ENCODE data around the gene HTT. TPM values are rescaled to one million over a fixed set of nuclear protein-coding genes. Genes with fewer than 3 reads are reported as not detected.
A peak's percentile ranks its signal among the peaks of the same experiment; 100 is the strongest.

Gene HTT
- total RNA-seq, 1 donor, result 44.5 TPM

- no peak overlapping the region for H3K4me3 ChIP-seq (ENCODE audit: insufficient read depth, low read length)
- no peak for TF ChIP-seq CTCF (IDR thresholded peaks at IDR 0.05; ENCODE audit: extremely low read depth, low read depth, low read length)
- no peak overlapping the region for H2AFZ ChIP-seq (ENCODE audit: low read length)
- no peaks in the 10 kb centered on the region for H3K79me2 ChIP-seq (ENCODE audit: insufficient read depth, low read length)
- H3K27me3 ChIP-seq (ENCODE audit: insufficient read depth, low read length), result no peaks in the 10 kb centered on the region
- H3K36me3 ChIP-seq (ENCODE audit: insufficient read depth, low read length), result peaks cover 57% of the 10 kb centered on the region
- DNase-seq (ENCODE audit: insufficient read length, low spot score, missing footprints), result peak; percentile 73
- H3K9me3 ChIP-seq (ENCODE audit: low read depth, low read length), result no peaks in the 10 kb centered on the region
- no peaks in the 10 kb centered on the region for H4K20me1 ChIP-seq (ENCODE audit: insufficient read depth, low read length)
- no peaks in the 10 kb centered on the region for H3K4me1 ChIP-seq (ENCODE audit: insufficient read depth, low read length)
- no peak overlapping the region for H3K27ac ChIP-seq (ENCODE audit: low read depth, low read length)
- no peak overlapping the region for H3K4me2 ChIP-seq (ENCODE audit: insufficient read depth, low read length)
Observed at GRCh38 chr4:3209551-3210325, 135.3 kb downstream of the HTT start.

- Histone ChIP-seq H3K27me3 (ENCODE audit: insufficient read depth, low read length) (no peaks in the 10 kb centered on the region), H3K27ac (ENCODE audit: low read depth, low read length) (no peak overlapping the region), H3K9me3 (ENCODE audit: low read depth, low read length) (no peaks in the 10 kb centered on the region), H3K79me2 (ENCODE audit: insufficient read depth, low read length) (no peaks in the 10 kb centered on the region), H3K4me2 (ENCODE audit: insufficient read depth, low read length) (no peak overlapping the region), H3K4me1 (ENCODE audit: insufficient read depth, low read length) (no peaks in the 10 kb centered on the region), H3K36me3 (ENCODE audit: insufficient read depth, low read length) (peaks cover 63% of the 10 kb centered on the region), H4K20me1 (ENCODE audit: insufficient read depth, low read length) (no peaks in the 10 kb centered on the region), H2AFZ (ENCODE audit: low read length) (no peak overlapping the region), H3K4me3 (ENCODE audit: insufficient read depth, low read length) (no peak overlapping the region)
- TF ChIP-seq CTCF (IDR thresholded peaks at IDR 0.05; ENCODE audit: extremely low read depth, low read depth, low read length), result no peak
- DNase-seq (ENCODE audit: insufficient read length, low spot score, missing footprints), result peak; percentile 8
Observed at GRCh38 chr4:3210467-3210866, 136.0 kb downstream of the HTT start.

- Histone ChIP-seq H3K27ac (ENCODE audit: low read depth, low read length) (no peak overlapping the region), H3K79me2 (ENCODE audit: insufficient read depth, low read length) (no peaks in the 10 kb centered on the region), H3K9me3 (ENCODE audit: low read depth, low read length) (no peaks in the 10 kb centered on the region), H3K4me1 (ENCODE audit: insufficient read depth, low read length) (no peaks in the 10 kb centered on the region), H3K4me2 (ENCODE audit: insufficient read depth, low read length) (no peak overlapping the region), H3K27me3 (ENCODE audit: insufficient read depth, low read length) (no peaks in the 10 kb centered on the region), H3K4me3 (ENCODE audit: insufficient read depth, low read length) (no peak overlapping the region), H3K36me3 (ENCODE audit: insufficient read depth, low read length) (peaks cover 65% of the 10 kb centered on the region), H2AFZ (ENCODE audit: low read length) (no peak overlapping the region), H4K20me1 (ENCODE audit: insufficient read depth, low read length) (no peaks in the 10 kb centered on the region)
- TF ChIP-seq CTCF (IDR thresholded peaks at IDR 0.05; ENCODE audit: extremely low read depth, low read depth, low read length), result no peak
- DNase-seq (ENCODE audit: insufficient read length, low spot score, missing footprints), result no peak
Observed at GRCh38 chr4:3211866-3212265, 137.4 kb downstream of the HTT start.

- Histone ChIP-seq H3K79me2 (ENCODE audit: insufficient read depth, low read length) (no peaks in the 10 kb centered on the region), H3K36me3 (ENCODE audit: insufficient read depth, low read length) (peaks cover 64% of the 10 kb centered on the region), H3K9me3 (ENCODE audit: low read depth, low read length) (no peaks in the 10 kb centered on the region), H3K4me3 (ENCODE audit: insufficient read depth, low read length) (no peak overlapping the region), H3K27ac (ENCODE audit: low read depth, low read length) (no peak overlapping the region), H2AFZ (ENCODE audit: low read length) (no peak overlapping the region), H4K20me1 (ENCODE audit: insufficient read depth, low read length) (no peaks in the 10 kb centered on the region), H3K4me1 (ENCODE audit: insufficient read depth, low read length) (no peaks in the 10 kb centered on the region), H3K4me2 (ENCODE audit: insufficient read depth, low read length) (no peak overlapping the region), H3K27me3 (ENCODE audit: insufficient read depth, low read length) (no peaks in the 10 kb centered on the region)
- no peak for TF ChIP-seq CTCF (IDR thresholded peaks at IDR 0.05; ENCODE audit: extremely low read depth, low read depth, low read length)
- peak; percentile 14 for DNase-seq (ENCODE audit: insufficient read length, low spot score, missing footprints)
Observed at GRCh38 chr4:3212391-3213105, 138.1 kb downstream of the HTT start.
